Stomach (tissue), 9 donors: ENCODE data around the gene DEFB123. TPM values are rescaled to one million over a fixed set of nuclear protein-coding genes. Genes with fewer than 3 reads are reported as not detected.

Experiments used
- DNase-seq, 2 donors: peaks; one replicate each; pipeline versions ENCODE4 v3.0.0 to v3.0.0-alpha.2; 2013 to 2019
- H3K27ac ChIP-seq, 5 donors: fragments of 200-600 bp in 4 of 5; sonication (generic) in 4 of 5; one replicate each; pipeline ENCODE4 v1.5.1; 2013 to 2019; ENCODE audit warnings: mild to moderate bottlenecking in 1 of 5, moderate library complexity in 1 of 5
- H3K27me3 ChIP-seq, 3 donors: fragments of 200-600 bp; sonication (generic); one replicate each; pipeline ENCODE4 v1.5.1; 2017 to 2019; ENCODE audit warnings: mixed run types in 1 of 3
- H3K36me3 ChIP-seq, 4 donors: fragments of 200-600 bp; sonication (generic); 1 replicate in 3 of 4; 2 replicates in 1 of 4; pipeline ENCODE4 v1.5.1; 2016 to 2019
- H3K4me1 ChIP-seq, 4 donors: fragments of 200-600 bp; sonication (generic); one replicate each; pipeline ENCODE4 v1.5.1; 2016 to 2019
- H3K4me3 ChIP-seq, 4 donors: fragments of 200-600 bp; sonication (generic) in 3 of 4; one replicate each; pipeline ENCODE4 v1.5.1; 2016 to 2019; ENCODE audit warnings: mild to moderate bottlenecking in 1 of 4
- H3K9me3 ChIP-seq, 4 donors: fragments of 200-600 bp; sonication (generic); one replicate each; pipeline ENCODE4 v1.5.1; 2016 to 2019
- CTCF ChIP-seq, 7 experiments: fragments of 450-650 bp in 4 of 7; fragments of 200-600 bp in 3 of 7; sonication (generic) in 3 of 7; IDR thresholded peaks; one replicate each; pipeline ENCODE4 v1.5.1; 2016 to 2019; ENCODE audit warnings: antibody characterized with exemption in 7 of 7, control low read depth in 2 of 7, mild to moderate bottlenecking in 1 of 7
- EP300 ChIP-seq: sonication (generic); formaldehyde crosslinking; IDR thresholded peaks from one replicate; pipeline ENCODE4 v1.6.1; 2017; ENCODE audit warnings: antibody characterized with exemption
- POLR2A ChIP-seq, 4 donors: fragments of 450-650 bp; IDR thresholded peaks; one replicate each; pipeline ENCODE4 v1.6.1; 2016; ENCODE audit warnings: antibody characterized with exemption in 4 of 4, control low read depth in 2 of 4, mild to moderate bottlenecking in 1 of 4, moderate library complexity in 1 of 4
- POLR2AphosphoS5 ChIP-seq, 3 donors: sonication (generic); formaldehyde crosslinking; IDR thresholded peaks; one replicate each; pipeline ENCODE4 v1.6.1; 2016; ENCODE audit warnings: antibody characterized with exemption in 3 of 3
- WGBS, 5 donors: extraction: QIAGEN DNeasy Blood & Tissue Kit in 3 of 5; methylation state at CpG; one replicate each; pipeline versions ENCODE4 v1.1.5 to v1.1.7; 2013 to 2018; 5-methylcytosine and 5-hydroxymethylcytosine counted together
- intact Hi-C: fragments of 100-400 bp; cut with DNase I; formaldehyde crosslinking; loops from one replicate; pipeline ENCODE4 v1.15.1; 2023; ENCODE audit warnings: low total_unique reads
- polyA plus RNA-seq, 3 donors: library from polyadenylated mRNA; stranded (reverse); fragments of 200-250 nt; gene quantifications; one replicate each; pipeline ENCODE4 v1.2.3, GENCODE V29; 2013
- total RNA-seq, 5 donors: library from RNA; depleted of rRNA; stranded (reverse); fragments of >200 nt; gene quantifications; one replicate each; pipeline versions ENCODE4 v1.1.0 to v1.2.3, GENCODE V29; 2014 to 2016
- donor health status: healthy with polysubstance abuse.
- donor health status: Bipolar disorder and iron deficiency.
- donor health status: healthy.

Gene DEFB123
- total and polyA plus RNA-seq, 8 donors, result not detected

- Histone ChIP-seq H3K27me3 (peaks cover 0 to 20% (median 0%) of the 10 kb centered on the region in 3 donors), H3K9me3 (peaks cover 0 to 5% (median 0%) of the 10 kb centered on the region in 4 donors), H3K4me3 (no peak overlapping the region), H3K4me1 (no peaks in the 10 kb centered on the region), H3K36me3 (no peaks in the 10 kb centered on the region), H3K27ac (no peak overlapping the region)
- 19 to 40% (median 31%) methylated on average over 1 of the region's 1 CpG for WGBS, 5 donors
- intact Hi-C loops, result no loop called here
- no peak for TF ChIP-seq POLR2A (IDR thresholded peaks at IDR 0.05)
- TF ChIP-seq CTCF (IDR thresholded peaks at IDR 0.05), result no peak
- no peak for TF ChIP-seq POLR2AphosphoS5 (IDR thresholded peaks at IDR 0.05)
- TF ChIP-seq EP300, result no peak
- DNase-seq, result no peak
Observed at GRCh38 chr20:31410011-31410410, 30.4 kb upstream of the DEFB123 start.

- Histone ChIP-seq H3K27me3 (peaks cover 0 to 4% (median 0%) of the 10 kb centered on the region in 3 donors), H3K27ac (no peak overlapping the region), H3K36me3 (no peaks in the 10 kb centered on the region), H3K4me3 (no peak overlapping the region), H3K9me3 (peaks cover 0 to 5% (median 0%) of the 10 kb centered on the region in 4 donors), H3K4me1 (no peaks in the 10 kb centered on the region)
- TF ChIP-seq CTCF (IDR thresholded peaks at IDR 0.05) (no peak), EP300 (no peak), POLR2AphosphoS5 (IDR thresholded peaks at IDR 0.05) (no peak), POLR2A (IDR thresholded peaks at IDR 0.05) (no peak)
- intact Hi-C loops, result no loop called here
- 66 to 73% (median 73%) methylated on average over 6 of the region's 6 CpGs for WGBS, 5 donors
- DNase-seq, result no peak
Observed at GRCh38 chr20:31414381-31414780, 26.1 kb upstream of the DEFB123 start.

DNA sequence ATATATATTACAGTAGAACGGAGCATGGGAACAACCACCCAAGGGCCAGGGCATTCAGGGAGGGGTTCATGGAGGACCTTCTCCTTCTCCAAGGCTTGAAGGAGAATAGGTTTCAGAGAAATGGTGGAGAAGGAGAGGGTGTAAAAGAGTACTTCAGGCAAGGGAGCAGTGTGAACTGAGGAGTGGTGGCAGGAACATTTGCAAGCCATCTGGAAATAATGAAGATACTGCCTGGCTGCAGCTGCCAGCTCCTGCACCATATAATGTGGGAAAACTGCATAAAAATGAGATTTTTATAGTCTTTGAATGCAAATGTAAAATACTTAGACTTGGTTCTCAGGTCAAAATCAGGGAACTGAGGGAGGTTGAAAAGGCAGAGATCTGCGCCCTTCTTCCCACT lies 24.8 kb upstream of the DEFB123 start:
- no peak for DNase-seq
- TF ChIP-seq POLR2AphosphoS5 (IDR thresholded peaks at IDR 0.05) (no peak), EP300 (no peak), POLR2A (IDR thresholded peaks at IDR 0.05) (no peak), CTCF (IDR thresholded peaks at IDR 0.05) (no peak)
- H3K27ac ChIP-seq, result no peak overlapping the region
- 82 to 91% (median 87%) methylated on average over 2 of the region's 2 CpGs for WGBS, 5 donors
- intact Hi-C loops, result no loop called here
- no peaks in the 10 kb centered on the region for H3K36me3 ChIP-seq
- no peak overlapping the region for H3K4me3 ChIP-seq
- no peaks in the 10 kb centered on the region for H3K4me1 ChIP-seq
- no peaks in the 10 kb centered on the region for H3K9me3 ChIP-seq
- no peaks in the 10 kb centered on the region for H3K27me3 ChIP-seq

DNA sequence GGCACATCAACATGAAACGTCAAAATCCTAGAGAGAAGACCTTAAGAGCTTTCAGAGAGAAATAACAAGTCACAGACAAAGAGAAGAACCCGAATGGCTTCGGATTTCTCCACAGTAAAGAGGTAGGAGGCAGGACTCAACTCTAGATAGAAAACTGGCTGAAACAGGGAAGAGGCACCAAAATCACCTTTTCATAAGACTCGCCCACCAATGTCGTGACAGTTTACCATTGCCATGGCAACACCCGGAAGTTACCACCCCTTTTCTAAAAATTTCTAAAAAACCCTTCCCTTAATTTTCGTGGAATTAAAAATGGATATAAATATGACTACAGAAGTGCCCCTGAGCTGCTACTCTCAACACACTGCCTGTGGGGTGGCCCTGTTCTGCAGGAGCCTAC lies 22.1 kb upstream of the DEFB123 start:
- Histone ChIP-seq H3K4me1 (no peaks in the 10 kb centered on the region), H3K9me3 (no peaks in the 10 kb centered on the region), H3K4me3 (no peak overlapping the region), H3K36me3 (no peaks in the 10 kb centered on the region), H3K27ac (no peak overlapping the region), H3K27me3 (no peaks in the 10 kb centered on the region)
- TF ChIP-seq POLR2AphosphoS5 (IDR thresholded peaks at IDR 0.05), result no peak
- no peak for TF ChIP-seq EP300
- no peak for TF ChIP-seq CTCF (IDR thresholded peaks at IDR 0.05)
- no peak for TF ChIP-seq POLR2A (IDR thresholded peaks at IDR 0.05)
- intact Hi-C loops, result no loop called here
- WGBS, 5 donors, result 75 to 88% (median 85%) methylated on average over 7 of the region's 7 CpGs
- no peak for DNase-seq
